D721Med (cell line): Measurements from ENCODE around the gene GPN3.
"Not testable (repeated sequence)": the region's sequence is repeated elsewhere in the genome, so short reads cannot be mapped to it uniquely, and the experiment has no call there.

Experiments
- DNase-seq: peaks from one replicate; pipeline ENCODE4 v3.0.0; 2011; ENCODE audit warnings: low spot score; ENCODE audit not compliant: insufficient read length
- FAIRE-seq: peaks from 2 replicates; lab custom pipeline; 2011; peaks lifted over from hg19 to GRCh38; lab: Jason Lieb, UNC
- CTCF ChIP-seq: IDR thresholded peaks from 2 replicates; pipeline ENCODE4 v1.5.1; 2012; ENCODE audit warnings: mild to moderate bottlenecking, control low read depth; ENCODE audit not compliant: insufficient read depth; ENCODE audit errors: missing control alignments

Gene GPN3

GRCh38 chr12:110465024-110465423 lies 3.0 kb downstream of the GPN3 start:
- FAIRE-seq (no peak), DNase-seq (no peak)
- no peak for TF ChIP-seq CTCF

- FAIRE-seq, DNase-seq: not testable (repeated sequence)
Observed at GRCh38 chr12:110461189-110461588, 6.9 kb downstream of the GPN3 start.

- no peak for DNase-seq
- no peak for TF ChIP-seq CTCF
- FAIRE-seq = no peak
Observed at GRCh38 chr12:110458756-110459155, 9.3 kb downstream of the GPN3 start.

GRCh38 chr12:110453569-110454296 lies 14.3 kb downstream of the GPN3 start:
- DNase-seq (no peak), FAIRE-seq (no peak)
- no peak for TF ChIP-seq CTCF

GRCh38 chr12:110451263-110451662 lies 16.8 kb downstream of the GPN3 start:
- DNase-seq (no peak), FAIRE-seq (no peak)
- no peak for TF ChIP-seq CTCF

- peak; percentile 47 for DNase-seq
- FAIRE-seq = no peak
- peak; percentile 82 for TF ChIP-seq CTCF
Observed at GRCh38 chr12:110449799-110450497, 18.1 kb downstream of the GPN3 start, which contains the start of gene ARPC3. TSS of gene ARPC3 (minus strand) at chr12:110450337. CDS start at chr12:110450260, 77 bp downstream.

GRCh38 chr12:110444455-110444854 lies 23.6 kb downstream of the GPN3 start:
- no peak for TF ChIP-seq CTCF
- DNase-seq (no peak), FAIRE-seq (no peak)
